IMR-90 (cell line): ENCODE data around the gene CNKSR3.

Source experiments
- CEBPB ChIP-seq: IDR thresholded peaks from 2 replicates; pipeline ENCODE4 v1.6.1; 2012; ENCODE audit warnings: low read depth, low read length, improper control_type of control experiment
- FOS ChIP-seq: fragments of 150-350 bp; IDR thresholded peaks from 2 replicates; pipeline ENCODE4 v1.6.1; 2016; ENCODE audit warnings: low read depth, low read length
- MAFK ChIP-seq: IDR thresholded peaks from 2 replicates; pipeline ENCODE4 v1.6.1; 2012; ENCODE audit warnings: low read depth, low read length, improper control_type of control experiment
- MXI1 ChIP-seq: IDR thresholded peaks from 2 replicates; pipeline ENCODE4 v1.6.1; 2012; ENCODE audit warnings: low read depth, mild to moderate bottlenecking, low read length, moderate library complexity, borderline replicate concordance
- NFE2L2 ChIP-seq: fragments of 150-350 bp; IDR thresholded peaks from 2 replicates; pipeline ENCODE4 v1.6.1; 2016; ENCODE audit warnings: low read depth, mild to moderate bottlenecking, low read length
- POLR2A ChIP-seq: IDR thresholded peaks from 2 replicates; pipeline ENCODE4 v1.6.1; 2012; ENCODE audit warnings: mild to moderate bottlenecking, low read depth, low read length
- RAD21 ChIP-seq: IDR thresholded peaks from 2 replicates; pipeline ENCODE4 v1.6.1; 2012; ENCODE audit warnings: low read length, improper control_type of control experiment
- RCOR1 ChIP-seq: IDR thresholded peaks from 2 replicates; pipeline ENCODE4 v1.6.1; 2012; ENCODE audit warnings: mild to moderate bottlenecking, low read length, improper control_type of control experiment; ENCODE audit not compliant: insufficient replicate concordance
- RFX5 ChIP-seq: IDR thresholded peaks from 2 replicates; pipeline ENCODE4 v1.8.0; 2012; ENCODE audit warnings: low read depth, mild to moderate bottlenecking, low read length, moderate library complexity
- SMC3 ChIP-seq: fragments of 150-350 bp; IDR thresholded peaks from 2 replicates; pipeline ENCODE4 v1.6.1; 2016; ENCODE audit warnings: low read depth, mild to moderate bottlenecking, antibody characterized with exemption, low read length, moderate library complexity
- TF ChIP-seq, protein P1 (sequence below): conservative IDR thresholded peaks from 2 replicates; pipeline ENCODE4 v1.5.1; 2012; ENCODE audit warnings: mild to moderate bottlenecking, low read depth, low read length, improper control_type of control experiment
- TF ChIP-seq, protein P2 (sequence below): fragments of 150-350 bp; IDR thresholded peaks from 2 replicates; pipeline ENCODE4 v1.6.1; 2017; ENCODE audit warnings: mild to moderate bottlenecking, antibody characterized with exemption, low read length, low read depth
- TF ChIP-seq, protein P3 (sequence below): fragments of 150-350 bp; IDR thresholded peaks from 2 replicates; pipeline ENCODE4 v1.6.1; 2016; ENCODE audit warnings: low read depth, mild to moderate bottlenecking, low read length, moderate library complexity, borderline replicate concordance

DNA sequence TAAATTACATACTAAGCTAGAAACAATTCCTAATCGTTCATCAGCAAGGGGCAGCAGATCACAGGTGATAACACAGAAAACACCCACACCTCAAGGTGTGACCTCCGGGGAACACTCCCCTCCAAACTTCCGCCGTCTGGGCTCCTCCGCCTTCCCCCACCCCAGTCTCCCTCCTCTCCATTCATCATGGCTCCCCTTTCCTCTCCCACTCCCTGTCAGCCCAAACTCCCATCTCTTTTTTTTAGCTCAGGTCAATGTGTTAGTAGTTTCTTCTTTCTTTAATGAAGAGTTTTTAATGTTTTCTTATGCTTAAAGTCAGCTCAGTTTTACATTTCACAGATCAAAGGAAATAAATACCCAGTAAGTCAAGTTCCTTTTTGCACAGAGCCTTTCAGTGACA is 20.7 kb downstream of the CNKSR3 start:
- TF ChIP-seq, protein P1, sequence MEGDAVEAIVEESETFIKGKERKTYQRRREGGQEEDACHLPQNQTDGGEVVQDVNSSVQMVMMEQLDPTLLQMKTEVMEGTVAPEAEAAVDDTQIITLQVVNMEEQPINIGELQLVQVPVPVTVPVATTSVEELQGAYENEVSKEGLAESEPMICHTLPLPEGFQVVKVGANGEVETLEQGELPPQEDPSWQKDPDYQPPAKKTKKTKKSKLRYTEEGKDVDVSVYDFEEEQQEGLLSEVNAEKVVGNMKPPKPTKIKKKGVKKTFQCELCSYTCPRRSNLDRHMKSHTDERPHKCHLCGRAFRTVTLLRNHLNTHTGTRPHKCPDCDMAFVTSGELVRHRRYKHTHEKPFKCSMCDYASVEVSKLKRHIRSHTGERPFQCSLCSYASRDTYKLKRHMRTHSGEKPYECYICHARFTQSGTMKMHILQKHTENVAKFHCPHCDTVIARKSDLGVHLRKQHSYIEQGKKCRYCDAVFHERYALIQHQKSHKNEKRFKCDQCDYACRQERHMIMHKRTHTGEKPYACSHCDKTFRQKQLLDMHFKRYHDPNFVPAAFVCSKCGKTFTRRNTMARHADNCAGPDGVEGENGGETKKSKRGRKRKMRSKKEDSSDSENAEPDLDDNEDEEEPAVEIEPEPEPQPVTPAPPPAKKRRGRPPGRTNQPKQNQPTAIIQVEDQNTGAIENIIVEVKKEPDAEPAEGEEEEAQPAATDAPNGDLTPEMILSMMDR: no peak
- TF ChIP-seq POLR2A: no peak
- no peak for TF ChIP-seq RAD21
- TF ChIP-seq, protein P2, sequence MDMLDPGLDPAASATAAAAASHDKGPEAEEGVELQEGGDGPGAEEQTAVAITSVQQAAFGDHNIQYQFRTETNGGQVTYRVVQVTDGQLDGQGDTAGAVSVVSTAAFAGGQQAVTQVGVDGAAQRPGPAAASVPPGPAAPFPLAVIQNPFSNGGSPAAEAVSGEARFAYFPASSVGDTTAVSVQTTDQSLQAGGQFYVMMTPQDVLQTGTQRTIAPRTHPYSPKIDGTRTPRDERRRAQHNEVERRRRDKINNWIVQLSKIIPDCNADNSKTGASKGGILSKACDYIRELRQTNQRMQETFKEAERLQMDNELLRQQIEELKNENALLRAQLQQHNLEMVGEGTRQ: no peak
- TF ChIP-seq RCOR1: no peak
- no peak for TF ChIP-seq MXI1
- no peak for TF ChIP-seq NFE2L2
- no peak for TF ChIP-seq RFX5
- no peak for TF ChIP-seq CEBPB
- TF ChIP-seq SMC3: no peak
- TF ChIP-seq FOS: no peak
- no peak for TF ChIP-seq MAFK
- TF ChIP-seq, protein P3, sequence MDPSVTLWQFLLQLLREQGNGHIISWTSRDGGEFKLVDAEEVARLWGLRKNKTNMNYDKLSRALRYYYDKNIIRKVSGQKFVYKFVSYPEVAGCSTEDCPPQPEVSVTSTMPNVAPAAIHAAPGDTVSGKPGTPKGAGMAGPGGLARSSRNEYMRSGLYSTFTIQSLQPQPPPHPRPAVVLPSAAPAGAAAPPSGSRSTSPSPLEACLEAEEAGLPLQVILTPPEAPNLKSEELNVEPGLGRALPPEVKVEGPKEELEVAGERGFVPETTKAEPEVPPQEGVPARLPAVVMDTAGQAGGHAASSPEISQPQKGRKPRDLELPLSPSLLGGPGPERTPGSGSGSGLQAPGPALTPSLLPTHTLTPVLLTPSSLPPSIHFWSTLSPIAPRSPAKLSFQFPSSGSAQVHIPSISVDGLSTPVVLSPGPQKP: no peak
